Measurements from ENCODE around the gene S100A8.
"Not testable (repeated sequence)": the region's sequence is repeated elsewhere in the genome, so short reads cannot be mapped to it uniquely, and the experiment has no call there.

The S100A8 gene

DNA sequence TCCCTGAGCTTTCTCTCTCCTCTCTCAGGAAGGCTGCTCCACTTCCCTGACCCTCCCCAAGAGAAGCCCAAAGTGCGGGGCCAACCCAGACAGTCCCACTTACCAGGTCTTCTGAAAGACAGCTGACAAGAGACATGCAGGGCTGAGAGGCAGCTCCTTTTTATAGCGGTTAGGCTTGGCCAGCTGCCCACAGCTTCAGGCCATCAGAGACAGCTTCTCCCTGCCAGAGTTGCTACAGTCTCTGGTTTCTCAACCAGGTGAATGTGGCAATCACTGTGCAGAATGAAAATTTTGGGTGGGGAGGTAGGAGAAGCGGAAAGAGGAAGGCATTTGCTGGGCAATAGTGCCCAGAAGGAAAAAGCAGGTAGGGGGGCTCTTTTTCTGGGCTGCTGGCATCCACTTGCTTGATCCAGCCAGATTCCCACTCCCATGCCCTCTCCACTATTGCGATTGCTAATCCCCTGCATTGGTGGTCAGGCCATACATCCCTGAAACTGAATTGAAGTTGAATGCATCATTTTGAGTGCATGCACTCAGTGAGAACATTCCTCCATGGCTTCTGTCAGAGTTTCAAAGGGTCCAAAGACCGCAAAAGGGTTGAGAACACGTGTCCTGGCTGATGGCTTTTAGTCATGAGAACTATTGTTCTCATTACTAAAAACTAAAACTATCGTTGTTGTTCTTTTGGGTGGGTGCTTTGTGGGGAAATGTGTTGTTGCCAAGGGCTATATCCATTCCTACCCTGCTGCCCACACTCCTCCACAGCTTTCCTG lies at the start of gene S100A8:
S100A8 (minus strand) TSS at position 136 of the 773 bp plus-strand sequence. CDS start 538 bp downstream, outside the sequence.
- DNase-seq: no peak

DNA sequence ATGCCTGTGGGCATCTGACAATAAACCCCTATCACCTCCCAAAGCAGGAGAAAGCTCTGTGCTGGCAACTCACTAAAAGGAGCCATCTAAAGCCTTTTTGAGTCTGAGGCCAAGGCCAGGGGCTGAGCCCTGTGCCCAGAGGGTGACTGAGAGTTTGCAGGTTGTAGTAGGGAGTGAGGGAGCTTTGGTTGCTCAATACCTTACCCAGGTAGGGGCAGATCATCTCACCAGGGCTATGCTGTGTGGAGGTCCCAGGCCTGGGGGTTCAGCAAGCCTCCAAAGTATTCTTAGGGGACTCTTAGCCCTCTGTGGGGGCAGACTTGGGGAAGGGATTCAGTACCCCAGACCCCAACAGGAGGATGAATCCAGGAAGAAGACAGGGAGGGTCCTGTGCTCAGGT lies 48.4 kb upstream of the S100A8 start:
- no peak for DNase-seq

DNA sequence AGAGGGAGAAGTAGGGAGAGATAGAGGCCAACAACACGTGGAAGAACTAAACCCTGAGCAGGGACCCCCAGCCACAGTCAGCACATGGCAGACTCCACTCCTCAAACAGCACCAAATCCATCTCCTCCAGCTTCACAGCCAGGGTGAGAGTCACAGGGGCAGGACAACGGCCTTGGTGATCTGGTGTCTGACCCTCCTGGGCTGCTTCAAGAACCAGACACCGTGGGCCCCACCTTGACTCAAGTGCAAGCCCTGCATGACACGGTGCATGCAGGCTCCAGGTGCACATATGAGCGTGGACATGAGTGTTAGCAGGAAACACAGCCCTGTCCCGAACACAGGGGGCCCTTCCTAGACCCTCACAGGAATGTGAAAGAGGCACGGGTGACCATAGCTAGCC lies 47.7 kb upstream of the S100A8 start:
- no peak for DNase-seq

DNA sequence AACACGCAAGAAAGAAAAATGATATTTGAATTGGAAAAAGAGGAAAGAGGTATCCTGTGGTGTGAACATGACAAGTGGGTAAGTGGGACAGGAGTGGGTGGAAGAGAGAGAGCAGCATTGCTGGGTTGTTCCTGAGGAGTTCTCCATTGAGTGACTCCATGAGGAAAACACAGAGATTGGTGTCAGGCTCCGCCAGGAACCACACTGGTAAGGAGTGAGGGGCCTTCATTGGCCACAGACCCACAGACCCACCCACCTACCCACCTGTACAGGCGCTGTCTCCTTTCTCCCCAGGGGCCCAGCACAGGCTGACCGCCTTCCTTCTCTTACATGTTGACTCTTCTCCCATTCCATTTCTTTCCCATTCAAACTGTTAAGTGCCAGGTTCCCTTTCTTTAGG lies 46.4 kb upstream of the S100A8 start:
- no peak for DNase-seq

DNA sequence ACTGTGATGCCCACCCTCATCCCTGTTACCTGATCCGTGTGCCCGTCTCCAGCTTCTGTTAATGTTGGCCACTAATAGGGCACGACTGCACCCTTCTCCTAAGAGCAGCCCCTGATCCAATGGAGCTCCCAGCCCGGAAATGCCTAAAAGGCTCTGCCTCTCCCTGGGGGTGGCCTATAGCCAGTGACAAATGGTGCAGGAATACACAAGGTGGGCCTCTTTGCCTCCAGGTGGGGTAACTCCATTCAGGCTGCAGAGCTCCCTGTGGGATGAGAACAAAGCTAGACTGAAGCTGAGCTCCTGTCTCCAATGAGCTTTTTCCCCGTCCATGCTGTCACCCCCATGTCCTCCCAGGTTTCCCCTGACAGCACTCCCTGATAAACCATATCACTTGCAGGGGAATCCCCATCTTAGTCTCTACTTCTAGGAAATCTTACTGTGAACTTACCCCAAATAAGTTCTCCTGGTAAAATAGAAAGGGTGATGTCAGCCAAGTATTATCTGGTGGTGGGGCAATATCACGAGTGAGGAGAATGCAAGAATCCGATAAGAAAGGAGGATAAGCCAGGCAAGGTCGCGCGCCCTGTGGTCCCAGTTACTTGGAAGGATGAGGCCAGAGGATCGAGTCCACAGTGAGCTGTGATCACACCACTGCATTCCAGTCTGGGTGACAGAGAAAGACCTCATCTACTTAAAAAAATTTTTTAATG lies 44.0 kb upstream of the S100A8 start:
- no peak for DNase-seq

DNA sequence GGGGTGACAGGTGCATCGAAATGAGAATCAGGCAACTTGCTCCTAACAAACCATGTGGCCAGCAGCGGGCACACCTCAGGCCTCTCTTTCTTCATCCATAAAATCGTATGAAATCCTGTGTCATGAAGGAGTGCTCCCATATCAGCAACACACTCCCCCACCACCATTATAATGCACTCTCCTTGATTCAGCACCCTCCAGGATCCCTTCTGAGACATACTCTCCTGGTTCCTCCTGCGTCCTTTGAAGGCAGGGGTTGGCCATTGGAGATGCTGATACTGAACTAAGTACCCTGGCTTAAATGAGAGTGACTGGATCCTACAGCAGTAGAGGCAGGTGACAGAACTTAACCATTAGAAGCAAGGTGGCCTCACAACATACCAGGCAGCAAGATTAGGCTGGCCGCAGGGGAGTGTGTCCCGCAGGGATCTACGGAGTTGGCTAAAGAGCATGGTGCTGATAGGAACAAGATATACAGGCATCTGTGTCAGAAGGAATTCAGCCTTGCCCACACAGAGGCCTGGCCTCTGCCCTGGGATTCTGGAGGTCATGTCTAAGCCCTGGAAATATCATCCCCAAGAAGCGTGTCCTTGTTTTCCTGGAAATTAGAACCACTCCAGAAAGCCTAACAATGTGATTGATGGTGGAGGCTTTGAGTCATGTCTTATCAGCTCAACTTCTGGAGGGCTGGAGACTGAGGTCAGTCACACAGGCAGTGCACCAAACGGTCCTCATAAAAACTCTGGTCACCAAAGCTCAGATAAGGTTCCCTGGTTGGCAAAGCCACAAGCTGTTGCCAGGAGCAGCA lies 42.2 kb upstream of the S100A8 start:
- no peak for DNase-seq

DNA sequence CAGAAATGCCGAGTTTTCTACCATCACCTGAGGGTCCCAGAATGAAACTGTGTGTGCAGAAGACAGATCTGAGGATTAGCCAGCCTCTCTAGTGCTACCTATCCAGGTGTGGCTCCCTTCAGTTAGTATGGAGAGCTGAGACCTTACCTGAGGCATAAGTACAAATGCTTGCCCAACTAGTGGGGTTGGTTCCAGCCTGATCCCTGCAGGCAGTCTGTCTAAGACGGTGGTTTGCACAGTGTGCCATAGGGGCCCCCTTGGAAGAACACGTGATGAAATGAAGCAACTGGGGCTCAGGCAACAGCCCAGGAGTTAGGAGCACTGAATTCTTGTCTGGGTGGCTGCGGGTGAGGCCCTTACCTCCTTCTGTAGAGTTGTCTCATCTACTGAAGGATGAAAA lies 41.1 kb upstream of the S100A8 start:
- no peak for DNase-seq

DNA sequence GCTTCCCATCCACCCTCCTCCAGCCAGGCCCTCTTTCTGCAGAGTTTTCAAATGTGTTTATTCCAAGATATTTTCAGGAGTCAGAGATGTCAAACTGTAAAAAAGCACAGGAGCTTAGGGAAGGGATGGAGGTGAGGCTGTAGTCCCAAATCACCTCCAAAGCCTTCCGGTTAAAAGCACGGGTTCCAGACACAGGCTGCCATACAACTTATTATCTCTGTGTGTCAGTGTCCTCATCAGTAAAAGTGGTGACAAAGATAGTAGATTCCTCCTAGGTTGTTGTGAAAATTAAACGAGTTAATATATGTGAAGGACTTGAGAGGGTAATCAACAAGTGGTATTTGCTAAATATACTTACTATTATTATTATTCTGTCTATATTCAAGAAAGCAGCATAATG lies 40.6 kb upstream of the S100A8 start:
- no peak for DNase-seq

DNA sequence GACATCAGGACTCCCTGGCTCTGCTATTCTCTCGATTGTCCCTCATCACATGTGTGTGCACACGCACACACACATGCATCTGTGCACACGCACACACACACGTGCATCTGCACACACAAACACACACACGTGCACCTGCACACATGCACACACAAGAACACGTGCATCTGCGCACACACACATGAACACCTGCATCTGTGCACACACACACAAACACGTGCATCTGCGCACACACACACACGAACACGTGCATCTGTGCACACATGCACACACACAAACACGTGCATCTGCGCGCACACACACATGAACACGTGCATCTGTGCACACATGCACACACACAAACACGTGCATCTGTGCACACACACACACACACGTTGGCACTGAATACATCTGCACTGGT lies 40.1 kb upstream of the S100A8 start:
- DNase-seq: no peak

DNA sequence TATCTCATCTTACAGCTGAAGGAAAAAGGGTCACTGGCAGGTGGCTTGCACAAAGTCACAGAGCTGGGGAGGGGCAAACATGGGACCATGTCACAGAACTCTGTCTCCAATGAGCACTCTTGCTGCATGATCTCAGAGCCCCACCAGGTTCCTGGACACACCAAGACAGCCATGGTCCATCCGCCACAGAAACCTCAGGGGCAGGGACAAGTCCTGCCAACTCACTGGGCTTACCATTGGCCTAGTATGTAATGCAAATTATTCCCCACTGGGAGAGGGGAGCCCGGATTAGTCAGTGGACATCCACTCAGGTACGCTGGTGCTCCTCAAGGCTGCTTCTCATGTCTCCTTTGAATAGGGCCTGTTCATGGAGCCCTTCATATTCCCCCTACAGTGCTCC lies 39.7 kb upstream of the S100A8 start:
- no peak for DNase-seq

DNA sequence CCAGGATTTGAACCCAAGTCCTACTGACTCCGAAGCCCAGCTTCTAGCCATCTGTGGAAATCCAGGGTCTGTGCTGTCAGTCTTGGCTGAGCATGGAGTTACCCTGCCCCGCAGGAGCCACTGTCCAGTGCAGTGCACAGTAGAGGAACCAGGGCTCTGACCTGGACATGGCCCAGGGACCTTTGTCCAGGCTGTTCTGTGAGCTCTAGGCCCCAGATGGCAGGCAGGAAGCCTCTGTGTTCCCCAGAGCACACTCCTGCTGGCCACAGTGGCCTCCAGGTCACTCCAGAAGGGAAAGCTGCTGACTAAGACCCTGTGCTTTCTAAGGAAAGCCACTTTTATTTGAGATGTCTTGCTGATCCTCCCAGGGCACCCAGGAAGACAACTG lies 39.3 kb upstream of the S100A8 start:
- no peak for DNase-seq

DNA sequence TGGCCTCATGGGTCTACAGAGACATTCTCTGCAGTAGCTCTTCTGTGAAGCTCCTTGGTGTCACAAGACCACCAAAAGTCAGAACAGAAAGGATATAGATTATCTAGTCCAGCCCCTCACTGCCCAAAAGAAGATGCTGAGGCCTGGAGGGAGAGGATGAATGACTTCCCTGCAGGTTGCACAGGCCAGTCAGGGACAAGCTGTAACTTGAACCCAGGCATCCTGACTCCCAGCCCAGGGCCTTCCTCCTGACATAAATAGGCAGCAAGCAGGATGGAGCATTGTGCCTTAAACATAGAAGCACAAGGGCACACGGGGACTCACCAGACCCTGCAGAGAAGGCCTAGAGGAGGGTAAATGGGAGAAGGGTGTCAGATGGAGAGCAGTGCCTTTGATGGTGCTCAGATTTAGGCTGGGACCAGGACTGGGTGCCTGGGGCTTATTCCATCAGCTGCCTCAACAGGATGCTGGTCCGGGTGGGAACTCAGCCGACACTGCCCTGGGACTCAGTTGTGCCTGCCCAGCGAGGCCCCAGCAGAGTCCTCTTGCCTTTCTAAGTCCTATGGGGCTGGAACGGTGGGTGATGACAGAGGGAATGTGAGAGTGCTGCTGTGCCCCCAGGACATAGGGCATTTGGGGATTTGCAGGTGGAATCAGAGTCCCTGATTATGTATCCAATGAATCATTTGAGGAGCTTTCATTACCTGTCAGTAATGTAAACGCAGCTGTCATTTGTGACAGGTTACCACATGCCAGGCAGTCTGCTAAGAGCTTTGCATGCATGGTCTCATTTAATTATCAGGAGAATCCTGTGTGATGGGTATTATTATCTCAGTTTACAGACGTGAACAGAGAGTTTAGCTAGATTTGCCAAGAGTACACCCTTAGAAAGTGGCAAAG lies 38.6 kb upstream of the S100A8 start:
- DNase-seq: no peak

DNA sequence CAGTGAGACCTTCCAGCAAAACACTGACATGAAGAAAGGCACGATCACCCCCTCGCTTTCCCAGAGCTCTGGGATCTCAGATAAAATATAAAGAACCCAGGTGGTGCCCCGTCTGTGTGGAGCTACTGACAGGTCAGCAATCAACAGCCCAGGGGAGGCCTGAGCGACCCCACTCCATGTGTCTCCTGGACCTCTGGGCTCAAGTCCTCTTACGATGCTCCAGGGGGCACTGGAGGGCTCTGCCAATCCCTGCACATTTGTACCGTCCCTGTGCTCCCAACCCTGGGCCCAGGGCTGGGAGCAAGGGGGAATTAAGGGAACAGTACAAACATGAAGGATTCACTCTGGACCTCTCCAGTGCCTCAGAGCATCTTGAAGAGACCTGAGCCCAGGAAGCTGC lies 37.9 kb upstream of the S100A8 start:
- DNase-seq: no peak

DNA sequence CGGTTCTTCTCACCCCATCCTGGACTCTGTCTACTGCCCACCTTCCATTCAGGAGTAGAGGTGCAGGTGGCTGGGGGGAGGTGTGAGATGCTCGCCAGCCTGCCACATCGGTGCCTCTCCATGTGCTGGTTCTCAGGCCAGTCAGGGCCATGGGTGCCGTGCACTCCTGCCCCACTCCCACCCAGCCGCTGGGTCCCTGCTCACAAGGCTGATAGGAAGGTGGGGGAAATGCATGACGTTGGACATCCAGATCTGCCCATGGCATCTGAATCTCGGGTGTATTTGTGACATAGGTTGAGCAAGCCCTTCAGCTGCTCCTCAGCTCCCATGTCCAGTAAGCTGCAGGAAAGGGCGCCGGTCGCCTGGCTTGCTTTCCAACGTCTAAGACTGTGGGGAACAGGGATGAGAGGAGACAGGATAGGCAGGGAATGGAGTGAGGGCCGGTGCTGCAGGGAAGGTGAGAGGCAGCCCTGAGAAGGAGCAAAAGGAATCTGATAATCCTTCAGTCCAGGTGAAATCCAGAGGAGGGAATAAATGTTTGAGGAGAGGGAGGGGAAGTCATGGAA lies 37.3 kb upstream of the S100A8 start:
- no peak for DNase-seq

DNA sequence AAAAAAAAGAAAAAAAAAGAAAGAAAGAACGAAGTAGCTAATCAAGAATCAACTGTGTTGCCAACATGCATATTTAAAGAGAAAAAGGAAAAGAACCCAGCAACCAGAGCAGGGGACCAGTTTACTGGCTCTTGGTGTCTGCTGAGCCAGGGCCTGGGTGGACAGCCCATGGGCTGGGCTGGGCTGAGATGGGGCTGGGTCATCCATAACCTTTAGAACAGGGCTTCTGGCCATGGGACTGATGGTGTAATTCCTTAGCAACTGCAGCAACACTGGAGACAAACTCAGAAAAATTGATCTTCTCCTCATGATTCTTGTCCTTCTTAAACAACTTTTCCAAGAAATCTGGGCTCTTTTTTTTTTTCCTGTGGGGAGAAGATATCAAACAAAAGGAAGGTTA lies 35.9 kb upstream of the S100A8 start:
- DNase-seq: no peak

DNA sequence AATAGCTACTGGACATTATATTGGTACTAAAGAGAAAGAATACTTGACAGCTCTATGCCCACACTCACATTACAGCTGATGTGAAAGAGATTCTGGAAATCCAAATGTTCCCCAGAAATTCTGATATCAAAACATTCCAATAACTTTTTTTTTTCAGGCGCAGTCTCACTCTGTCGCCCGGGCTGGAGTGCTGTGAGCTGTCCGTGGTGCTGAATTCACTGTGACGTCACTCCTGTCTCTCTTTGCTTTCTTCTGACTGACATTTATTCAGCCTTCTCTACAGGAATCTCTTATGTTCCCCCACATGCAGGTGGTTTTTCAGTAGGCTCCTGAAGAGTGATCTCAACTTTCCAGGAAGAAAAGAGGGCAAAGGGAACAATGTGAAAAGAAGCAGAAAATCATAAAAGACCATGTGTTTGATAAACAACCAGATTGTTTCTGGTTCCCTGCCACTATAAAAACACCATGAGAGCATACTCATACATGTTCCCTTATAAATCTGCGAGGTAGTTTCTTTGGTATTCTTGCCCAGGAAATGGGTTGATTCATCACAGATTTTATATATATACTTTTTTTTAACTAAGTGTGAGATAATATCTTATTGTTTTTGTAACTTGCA lies 31.7 kb upstream of the S100A8 start:
- no peak for DNase-seq

DNA sequence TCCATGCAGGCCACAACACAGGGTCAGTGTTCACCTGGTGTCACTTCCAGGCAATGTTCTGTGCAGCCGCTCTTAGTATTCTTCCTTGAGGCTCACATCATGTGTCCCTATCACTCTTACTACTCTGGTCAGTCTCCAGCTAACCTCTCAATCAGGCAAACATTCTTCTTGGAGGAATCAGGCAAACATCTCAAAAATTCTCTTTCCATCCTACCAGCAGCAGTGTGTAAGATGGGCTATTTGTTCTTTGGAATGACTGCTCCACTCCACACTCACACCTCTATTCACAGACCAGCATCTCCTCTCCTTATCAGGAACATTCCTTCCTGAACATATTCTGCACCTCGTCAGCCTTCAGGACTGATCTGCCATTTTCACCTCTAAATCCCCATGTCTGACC lies 29.4 kb upstream of the S100A8 start:
- no peak for DNase-seq

DNA sequence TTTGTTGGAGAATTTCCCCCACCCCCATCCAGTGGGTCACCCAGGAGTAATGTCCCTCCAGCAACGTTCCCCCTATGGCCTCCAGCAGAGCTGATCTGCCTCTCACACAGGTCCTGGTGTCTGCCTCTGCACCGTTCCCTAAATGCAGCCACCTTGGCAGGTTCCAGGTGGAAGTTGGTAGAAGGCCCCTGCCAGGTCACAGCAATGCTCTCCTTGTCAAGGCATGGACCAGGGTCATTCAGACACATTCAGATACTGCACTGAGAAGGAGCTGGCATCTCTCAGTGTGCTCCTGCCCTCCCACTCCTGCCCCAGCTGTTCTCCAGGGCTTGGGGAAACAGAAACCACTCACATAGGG lies 28.5 kb upstream of the S100A8 start:
- DNase-seq: not testable (repeated sequence)

DNA sequence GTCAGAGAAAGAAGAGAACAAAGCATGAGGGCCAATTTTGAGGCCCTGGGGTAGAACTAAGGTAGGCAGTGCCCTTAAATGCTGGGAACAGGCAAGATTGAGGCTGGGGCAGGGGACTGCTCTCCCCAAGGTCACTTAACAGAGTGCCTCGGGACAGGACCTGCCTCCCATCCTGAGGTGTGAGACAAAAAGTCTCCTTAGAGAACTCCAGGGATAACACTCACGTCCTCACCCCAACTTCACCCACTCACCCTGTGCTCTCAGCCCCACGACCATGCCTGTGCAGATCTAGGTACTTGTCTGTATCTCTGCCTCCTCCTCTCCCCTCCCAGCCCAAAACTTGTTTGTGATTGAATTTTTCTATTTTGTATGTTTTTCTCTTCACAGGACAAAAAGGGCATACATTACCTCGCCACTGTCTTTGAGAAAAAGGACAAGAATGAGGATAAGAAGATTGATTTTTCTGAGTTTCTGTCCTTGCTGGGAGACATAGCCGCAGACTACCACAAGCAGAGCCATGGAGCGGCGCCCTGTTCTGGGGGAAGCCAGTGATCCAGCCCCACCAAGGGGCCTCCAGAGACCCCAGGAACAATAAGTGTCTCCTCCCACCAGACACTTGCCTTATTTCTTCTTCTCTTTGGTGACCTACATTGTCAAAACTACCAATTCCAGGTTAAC lies 28.0 kb upstream of the S100A8 start:
- DNase-seq: not testable (repeated sequence)

DNA sequence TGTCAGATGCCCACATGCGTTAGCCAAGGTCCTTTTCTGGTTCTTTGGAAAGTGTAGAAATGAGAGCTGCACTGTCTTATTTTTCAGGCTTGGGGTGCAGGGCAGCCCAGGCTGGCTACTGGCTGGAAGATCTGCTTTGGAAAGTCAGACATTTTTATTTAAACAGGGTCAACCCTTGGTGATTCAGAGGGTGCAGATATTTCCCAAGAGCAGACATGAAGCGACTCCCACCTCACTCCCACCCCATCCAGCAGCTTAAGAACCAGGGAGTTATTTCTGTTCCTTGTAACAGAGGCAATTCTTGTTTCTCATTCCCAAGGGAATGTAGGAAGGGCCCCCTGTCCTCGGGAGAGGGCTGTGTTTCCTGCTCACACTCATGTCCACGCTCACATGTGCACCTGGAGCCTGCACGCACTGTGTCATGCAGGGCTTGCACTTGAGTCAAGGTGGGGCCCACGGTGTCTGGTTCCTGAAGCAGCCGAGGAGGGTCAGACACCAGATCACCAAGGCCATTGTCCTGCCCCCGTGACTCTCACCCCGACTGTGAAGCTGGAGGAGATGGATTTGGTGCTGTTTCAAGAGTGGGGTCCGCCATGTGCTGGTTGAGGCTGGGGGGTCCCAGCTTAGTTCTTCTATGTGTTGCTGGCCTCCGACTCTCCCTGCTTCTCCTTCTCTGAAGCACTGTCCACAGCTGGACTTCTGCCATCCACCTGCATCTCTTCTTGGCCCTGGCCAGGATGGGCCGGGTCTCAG lies 26.4 kb upstream of the S100A8 start:
- no peak for DNase-seq
